Mesodermal cell (in vitro differentiated cells): ENCODE measurements around the gene ZCCHC7.

Experiments used
- H3K27ac ChIP-seq: 2 replicates; pipeline ENCODE4 v1.7.0; 2013; ENCODE audit warnings: mild to moderate bottlenecking, low read depth, low read length, moderate library complexity; ENCODE audit not compliant: severe bottlenecking
- H3K36me3 ChIP-seq: 2 replicates; pipeline ENCODE4 v1.7.1; 2013; ENCODE audit warnings: mild to moderate bottlenecking, low read length, moderate library complexity; ENCODE audit not compliant: control insufficient read depth, insufficient read depth
- H3K4me1 ChIP-seq: one replicate; pipeline ENCODE4 v1.7.1; 2013; ENCODE audit warnings: mild to moderate bottlenecking, low read length; ENCODE audit not compliant: insufficient read depth, control insufficient read depth, poor library complexity, severe bottlenecking
- H3K4me3 ChIP-seq: 2 replicates; pipeline ENCODE4 v1.7.0; 2013; ENCODE audit warnings: low read length, control low read depth, mild to moderate bottlenecking; ENCODE audit not compliant: insufficient read depth, poor library complexity, severe bottlenecking; ENCODE audit errors: extremely low read depth
- H3K9me3 ChIP-seq: 2 replicates; pipeline ENCODE4 v1.7.1; 2013; ENCODE audit warnings: mild to moderate bottlenecking, low read length, moderate library complexity; ENCODE audit not compliant: control insufficient read depth
- WGBS, 2 experiments: methylation state at CpG; one replicate each; pipeline ENCODE4 v1.1.5; 2013; ENCODE audit warnings: missing lambda C conversion rate in 2 of 2; ENCODE audit not compliant: insufficient coverage in 2 of 2; 5-methylcytosine and 5-hydroxymethylcytosine counted together

The ZCCHC7 gene

DNA sequence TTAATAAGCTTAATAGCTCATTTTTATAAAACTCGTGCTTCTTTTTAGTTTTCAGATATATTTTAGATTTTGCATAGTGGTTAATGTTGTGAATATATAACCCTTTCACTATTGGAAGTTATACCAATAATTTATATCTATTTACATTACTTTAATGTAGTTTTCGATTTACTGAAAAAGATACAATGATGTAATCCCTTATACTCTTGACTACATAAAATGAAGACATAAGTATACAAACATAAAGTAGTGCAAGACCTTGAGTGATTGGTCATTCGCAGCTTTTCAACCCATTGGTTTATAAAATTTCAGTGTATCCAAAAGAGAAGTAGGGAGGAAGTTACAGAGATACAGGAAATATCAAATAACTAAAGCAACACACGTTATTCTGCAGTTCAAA is 217.8 kb downstream of the ZCCHC7 start:
- H3K4me3 ChIP-seq = no peak overlapping the region
- no peaks in the 10 kb centered on the region for H3K36me3 ChIP-seq
- 40% methylated on average over 1 of the region's 4 CpGs; no CpG with 5 or more reads in 1 of the 2 experiments for WGBS, 2 experiments
- H3K9me3 ChIP-seq = no peaks in the 10 kb centered on the region
- H3K27ac ChIP-seq = no peak overlapping the region
- no peaks in the 10 kb centered on the region for H3K4me1 ChIP-seq

- Histone ChIP-seq H3K4me3 (no peak overlapping the region), H3K36me3 (no peaks in the 10 kb centered on the region), H3K9me3 (no peaks in the 10 kb centered on the region), H3K27ac (no peak overlapping the region), H3K4me1 (no peaks in the 10 kb centered on the region)
- WGBS, 2 experiments = no CpG with 5 or more reads among the region's 4 CpGs
These were observed 219.5 kb downstream of the ZCCHC7 start for GRCh38 chr9:37339923-37340322.

GRCh38 chr9:37340961-37341360 is 220.6 kb downstream of the ZCCHC7 start:
- Histone ChIP-seq H3K27ac (no peak overlapping the region), H3K36me3 (no peaks in the 10 kb centered on the region), H3K9me3 (no peaks in the 10 kb centered on the region), H3K4me3 (no peak overlapping the region), H3K4me1 (no peaks in the 10 kb centered on the region)
- no CpG with 5 or more reads among the region's 1 CpG for WGBS, 2 experiments

DNA sequence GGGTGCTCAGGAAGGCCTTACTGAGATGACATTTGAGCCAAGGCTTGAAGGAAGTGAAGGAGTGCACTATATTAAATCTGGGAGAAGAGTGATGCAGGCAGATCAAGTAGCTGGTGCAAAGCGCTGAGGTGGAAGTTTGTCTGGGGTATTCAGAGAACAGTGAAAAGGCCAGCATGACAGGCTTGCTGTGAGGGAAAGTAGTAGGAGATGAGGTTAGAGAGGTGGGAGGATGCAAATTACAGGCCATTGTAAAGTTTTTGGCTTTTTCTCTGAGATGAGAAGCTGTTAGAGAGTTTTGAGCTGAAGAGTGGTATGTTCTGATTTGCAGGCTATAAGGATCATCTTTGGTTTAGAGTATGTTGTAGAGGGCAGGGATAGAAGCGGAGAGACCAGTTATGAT is 221.3 kb downstream of the ZCCHC7 start:
- Histone ChIP-seq H3K4me1 (no peaks in the 10 kb centered on the region), H3K9me3 (no peaks in the 10 kb centered on the region), H3K36me3 (no peaks in the 10 kb centered on the region), H3K27ac (no peak overlapping the region), H3K4me3 (no peak overlapping the region)
- 74 to 93% methylated on average over 2 of the region's 2 CpGs for WGBS, 2 experiments

- Histone ChIP-seq H3K36me3 (no peaks in the 10 kb centered on the region), H3K4me1 (no peaks in the 10 kb centered on the region)
- WGBS, 2 experiments = 82 to 88% methylated on average over 1 of the region's 2 CpGs
These were observed 222.1 kb downstream of the ZCCHC7 start for GRCh38 chr9:37342493-37342892.

DNA sequence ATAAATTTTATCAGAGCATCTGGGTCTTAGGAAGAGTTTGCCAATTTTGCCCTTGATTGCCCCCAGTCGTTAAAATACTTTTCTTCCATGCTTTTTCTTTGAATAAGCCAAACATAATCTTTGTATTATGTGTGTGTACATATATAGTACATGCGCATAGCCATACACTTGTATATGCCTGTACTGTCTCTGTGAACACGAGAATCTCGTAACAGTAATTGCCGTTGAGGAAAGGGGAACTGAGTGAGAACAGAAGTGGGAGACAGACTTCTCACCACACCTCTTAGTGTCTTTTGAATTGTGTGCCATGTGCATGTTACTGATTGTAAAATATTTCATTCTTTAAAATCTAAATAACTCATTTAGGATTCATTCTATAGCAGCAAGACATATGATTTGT is 222.5 kb downstream of the ZCCHC7 start:
- H3K36me3 ChIP-seq = no peaks in the 10 kb centered on the region
- H3K27ac ChIP-seq = no peak overlapping the region
- no peaks in the 10 kb centered on the region for H3K9me3 ChIP-seq
- no peaks in the 10 kb centered on the region for H3K4me1 ChIP-seq
- 80% methylated on average over 1 of the region's 5 CpGs; no CpG with 5 or more reads in 1 of the 2 experiments for WGBS, 2 experiments
- H3K4me3 ChIP-seq = no peak overlapping the region

More at GRCh38 chr9:37342493-37342892, 222.1 kb downstream of the ZCCHC7 start:
- no peaks in the 10 kb centered on the region for H3K9me3 ChIP-seq
- H3K4me3 ChIP-seq = no peak overlapping the region
- no peak overlapping the region for H3K27ac ChIP-seq

DNA sequence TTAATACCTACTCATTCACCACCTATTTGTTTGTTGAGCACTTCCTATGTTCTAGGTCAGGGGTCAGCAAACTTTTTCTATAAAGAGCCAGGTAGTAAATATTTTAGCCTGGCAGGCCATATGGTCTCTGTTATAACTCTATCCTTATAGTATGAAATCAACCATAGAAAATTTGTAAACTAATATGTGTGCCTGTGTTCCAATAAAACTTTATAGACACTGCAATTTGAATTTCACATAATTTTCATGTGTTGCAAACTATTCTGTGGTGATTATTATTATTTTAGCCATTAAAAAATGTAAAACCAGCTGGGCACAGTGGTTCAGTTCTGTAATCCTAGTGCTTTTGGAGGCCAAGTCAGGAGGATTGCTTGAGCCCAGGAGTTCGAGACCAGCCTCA is 223.3 kb downstream of the ZCCHC7 start:
- no CpG with 5 or more reads among the region's 1 CpG for WGBS, 2 experiments
- Histone ChIP-seq H3K9me3 (no peaks in the 10 kb centered on the region), H3K27ac (no peak overlapping the region), H3K4me1 (no peaks in the 10 kb centered on the region), H3K36me3 (peaks cover under 1% of the 10 kb centered on the region), H3K4me3 (no peak overlapping the region)

- peaks cover 4% of the 10 kb centered on the region for H3K36me3 ChIP-seq
- no peak overlapping the region for H3K4me3 ChIP-seq
- H3K9me3 ChIP-seq = no peaks in the 10 kb centered on the region
- no peaks in the 10 kb centered on the region for H3K4me1 ChIP-seq
- H3K27ac ChIP-seq = no peak overlapping the region
- 85 to 93% methylated on average over 2 of the region's 3 CpGs for WGBS, 2 experiments
These were observed 224.7 kb downstream of the ZCCHC7 start for GRCh38 chr9:37345038-37345437.

DNA sequence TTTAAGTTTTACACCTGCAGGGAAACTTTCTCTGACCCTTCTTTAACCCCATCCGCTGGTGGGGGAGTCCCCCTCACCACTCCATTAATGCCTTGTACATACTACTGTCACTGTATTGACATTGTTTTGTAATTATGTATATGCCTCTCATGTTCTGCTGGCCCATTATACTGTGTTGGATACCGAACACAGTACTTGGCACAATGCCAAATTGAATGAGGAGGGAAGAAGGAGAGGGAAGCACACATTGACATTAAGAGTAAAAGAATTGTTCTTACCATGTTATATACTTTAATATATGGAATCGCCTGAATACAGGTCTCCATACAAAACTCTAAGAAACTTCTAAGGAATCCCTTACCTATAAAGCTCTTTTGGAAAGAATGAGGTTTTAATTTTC is 228.5 kb downstream of the ZCCHC7 start:
- Histone ChIP-seq H3K4me1 (no peaks in the 10 kb centered on the region), H3K36me3 (peaks cover 4% of the 10 kb centered on the region), H3K4me3 (no peak overlapping the region), H3K9me3 (no peaks in the 10 kb centered on the region), H3K27ac (no peak overlapping the region)
- no CpG with 5 or more reads among the region's 3 CpGs for WGBS, 2 experiments

DNA sequence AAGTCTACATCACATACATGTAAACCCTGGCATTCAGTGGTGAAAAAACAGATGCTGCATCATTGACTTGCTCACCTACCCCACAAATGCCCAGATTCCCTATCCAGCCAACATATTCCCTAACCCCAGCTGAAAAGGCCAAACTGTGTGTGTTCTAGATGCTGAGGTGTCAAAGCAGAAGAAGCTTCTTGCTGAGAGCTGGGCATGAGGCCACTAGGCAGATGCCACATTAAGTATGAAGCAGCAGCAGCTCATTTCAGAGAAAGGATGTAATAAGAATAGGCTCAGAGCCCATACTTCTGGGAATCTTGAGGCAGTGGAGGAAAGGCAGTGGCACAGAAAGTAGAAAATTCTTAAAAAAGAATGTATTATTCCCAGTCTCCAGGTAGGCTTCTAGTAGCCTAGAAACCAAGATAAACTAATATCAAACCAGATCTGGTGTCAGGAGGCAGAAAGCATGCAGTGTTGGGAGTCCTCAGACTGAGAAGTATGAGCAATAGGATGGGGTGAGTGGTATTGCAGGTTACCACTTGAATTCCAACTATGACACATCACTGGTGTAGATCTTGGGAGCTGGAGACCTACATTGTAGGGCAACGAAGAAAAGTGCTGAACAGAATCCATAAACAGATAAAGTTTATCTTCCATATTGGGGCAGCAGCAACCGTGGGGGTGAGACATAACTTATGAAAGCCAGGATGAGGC is 230.3 kb downstream of the ZCCHC7 start:
- WGBS, 2 experiments = 88% methylated on average over 2 of the region's 2 CpGs; no CpG with 5 or more reads in 1 of the 2 experiments
- Histone ChIP-seq H3K36me3 (peaks cover 7% of the 10 kb centered on the region), H3K4me3 (no peak overlapping the region), H3K9me3 (no peaks in the 10 kb centered on the region), H3K27ac (no peak overlapping the region), H3K4me1 (no peaks in the 10 kb centered on the region)

GRCh38 chr9:37353791-37354190 is 233.4 kb downstream of the ZCCHC7 start:
- Histone ChIP-seq H3K4me3 (no peak overlapping the region), H3K27ac (no peak overlapping the region), H3K9me3 (no peaks in the 10 kb centered on the region), H3K36me3 (peaks cover 6% of the 10 kb centered on the region), H3K4me1 (no peaks in the 10 kb centered on the region)
- no CpG with 5 or more reads among the region's 2 CpGs for WGBS, 2 experiments
